ENCODE results near the gene RNF19B. TPM values are rescaled to one million over a fixed set of nuclear protein-coding genes. Genes with fewer than 3 reads are reported as not detected.
"Not testable (repeated sequence)": the region's sequence is repeated elsewhere in the genome, so short reads cannot be mapped to it uniquely, and the experiment has no call there.

Gene RNF19B
- total RNA-seq, 1 donor from 2014 or later, result 14.2 TPM

- peak in 1 of 2 donors; percentile 68 for DNase-seq (ENCODE audit: low read depth in 2 of 2)
Measured at GRCh38 chr1:32992489-32993323, 28.1 kb upstream of the RNF19B start.

GRCh38 chr1:32991819-32992488 lies 27.3 kb upstream of the RNF19B start:
- DNase-seq (ENCODE audit: low read depth in 2 of 2), result no peak

- no peak for DNase-seq (ENCODE audit: low read depth in 2 of 2)
Measured at GRCh38 chr1:32991386-32991785, 26.8 kb upstream of the RNF19B start.

- no peak for DNase-seq (ENCODE audit: low read depth in 2 of 2)
Measured at GRCh38 chr1:32990887-32991286, 26.3 kb upstream of the RNF19B start.

GRCh38 chr1:32989160-32990050 lies 24.8 kb upstream of the RNF19B start:
- peak in 1 of 2 donors; percentile 93 for DNase-seq (ENCODE audit: low read depth in 2 of 2)

- peak in 1 of 2 donors; percentile 49 for DNase-seq (ENCODE audit: low read depth in 2 of 2)
Measured at GRCh38 chr1:32988665-32989064, 24.1 kb upstream of the RNF19B start.

GRCh38 chr1:32985226-32985625 lies 20.6 kb upstream of the RNF19B start:
- DNase-seq (ENCODE audit: low read depth in 2 of 2), result no peak

GRCh38 chr1:32984455-32985171 lies 20.0 kb upstream of the RNF19B start:
- DNase-seq (ENCODE audit: low read depth in 2 of 2), result no peak

- no peak for DNase-seq (ENCODE audit: low read depth in 2 of 2)
Measured at GRCh38 chr1:32984090-32984454, 19.5 kb upstream of the RNF19B start.

- peak in 1 of 2 donors; percentile 29 for DNase-seq (ENCODE audit: low read depth in 2 of 2)
Measured at GRCh38 chr1:32983020-32983419, 18.4 kb upstream of the RNF19B start.

GRCh38 chr1:32981003-32981901 lies 16.6 kb upstream of the RNF19B start:
- DNase-seq (ENCODE audit: low read depth in 2 of 2), result peak in 1 of 2 donors; percentile 94

- DNase-seq (ENCODE audit: low read depth in 2 of 2), result no peak
Measured at GRCh38 chr1:32980080-32980479, 15.5 kb upstream of the RNF19B start.

- DNase-seq (ENCODE audit: low read depth in 2 of 2), result no peak
Measured at GRCh38 chr1:32978854-32979253, 14.2 kb upstream of the RNF19B start.

- DNase-seq (ENCODE audit: low read depth in 2 of 2), result no peak
Measured at GRCh38 chr1:32977546-32978087, 13.0 kb upstream of the RNF19B start.

- DNase-seq (ENCODE audit: low read depth in 2 of 2), result not testable (repeated sequence)
Measured at GRCh38 chr1:32975055-32975454, 10.4 kb upstream of the RNF19B start.

- not testable (repeated sequence) for DNase-seq (ENCODE audit: low read depth in 2 of 2)
Measured at GRCh38 chr1:32973458-32973857, 8.8 kb upstream of the RNF19B start.

GRCh38 chr1:32972814-32973428 lies 8.3 kb upstream of the RNF19B start:
- peak in 1 of 2 donors; percentile 90 for DNase-seq (ENCODE audit: low read depth in 2 of 2)

- no peak for DNase-seq (ENCODE audit: low read depth in 2 of 2)
Measured at GRCh38 chr1:32971576-32971975, 7.0 kb upstream of the RNF19B start.

GRCh38 chr1:32971156-32971555 lies 6.5 kb upstream of the RNF19B start:
- no peak for DNase-seq (ENCODE audit: low read depth in 2 of 2)
